ENCODE data around the gene GLB1L3.

The GLB1L3 gene

DNA sequence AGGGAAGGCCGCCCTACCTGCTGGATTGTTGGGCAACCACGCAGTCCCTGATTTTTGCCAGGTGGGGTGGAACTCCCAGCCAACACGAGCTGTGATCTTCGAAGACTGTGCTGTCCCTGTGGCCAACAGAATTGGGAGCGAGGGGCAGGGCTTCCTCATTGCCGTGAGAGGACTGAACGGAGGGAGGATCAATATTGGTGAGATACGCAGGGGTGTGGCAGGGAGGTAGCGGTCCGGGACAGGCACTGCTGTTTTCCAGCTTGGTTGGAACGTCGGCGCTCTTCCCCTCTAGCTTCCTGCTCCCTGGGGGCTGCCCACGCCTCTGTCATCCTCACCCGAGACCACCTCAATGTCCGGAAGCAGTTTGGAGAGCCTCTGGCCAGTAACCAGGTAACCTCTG, 15.2 kb upstream of the GLB1L3 start:
- H3K4me2 ChIP-seq (ENCODE audit: low read depth, low read length, poor library complexity, severe bottlenecking): peak overlapping the region; percentile 73
- no peak overlapping the region for H2AFZ ChIP-seq (ENCODE audit: low read length)
- H3K36me3 ChIP-seq (ENCODE audit: insufficient read depth, low read length): peaks cover 9% of the 10 kb centered on the region; the same call in 1 of the 2 replicates
- peak overlapping the region; percentile 55 for H3K9ac ChIP-seq (ENCODE audit: low read depth, low read length, poor library complexity, severe bottlenecking)
- H3F3A ChIP-seq (ENCODE audit: low read depth): no peaks in the 10 kb centered on the region
- H3K4me3 ChIP-seq (ENCODE audit: low read length, poor library complexity, severe bottlenecking): peak overlapping the region; percentile 50
- TF ChIP-seq, protein P1, sequence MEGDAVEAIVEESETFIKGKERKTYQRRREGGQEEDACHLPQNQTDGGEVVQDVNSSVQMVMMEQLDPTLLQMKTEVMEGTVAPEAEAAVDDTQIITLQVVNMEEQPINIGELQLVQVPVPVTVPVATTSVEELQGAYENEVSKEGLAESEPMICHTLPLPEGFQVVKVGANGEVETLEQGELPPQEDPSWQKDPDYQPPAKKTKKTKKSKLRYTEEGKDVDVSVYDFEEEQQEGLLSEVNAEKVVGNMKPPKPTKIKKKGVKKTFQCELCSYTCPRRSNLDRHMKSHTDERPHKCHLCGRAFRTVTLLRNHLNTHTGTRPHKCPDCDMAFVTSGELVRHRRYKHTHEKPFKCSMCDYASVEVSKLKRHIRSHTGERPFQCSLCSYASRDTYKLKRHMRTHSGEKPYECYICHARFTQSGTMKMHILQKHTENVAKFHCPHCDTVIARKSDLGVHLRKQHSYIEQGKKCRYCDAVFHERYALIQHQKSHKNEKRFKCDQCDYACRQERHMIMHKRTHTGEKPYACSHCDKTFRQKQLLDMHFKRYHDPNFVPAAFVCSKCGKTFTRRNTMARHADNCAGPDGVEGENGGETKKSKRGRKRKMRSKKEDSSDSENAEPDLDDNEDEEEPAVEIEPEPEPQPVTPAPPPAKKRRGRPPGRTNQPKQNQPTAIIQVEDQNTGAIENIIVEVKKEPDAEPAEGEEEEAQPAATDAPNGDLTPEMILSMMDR (conservative IDR thresholded peaks at IDR 0.05; ENCODE audit: low read length): no peak
- no peak for TF ChIP-seq EZH2phosphoT487 (IDR thresholded peaks at IDR 0.05; ENCODE audit: borderline replicate concordance)
- no peaks in the 10 kb centered on the region for H3K9me3 ChIP-seq (ENCODE audit: insufficient read depth, low read depth, low read length)
- no peaks in the 10 kb centered on the region for H3K9me2 ChIP-seq (replicated peaks; ENCODE audit: low read depth, low read length)
- H3K4me1 ChIP-seq (ENCODE audit: insufficient read depth, low read length, poor library complexity, severe bottlenecking): peaks cover 59% of the 10 kb centered on the region
- no peaks in the 10 kb centered on the region for H3K27me3 ChIP-seq (ENCODE audit: insufficient read depth, low read length, poor library complexity, severe bottlenecking)
- no peaks in the 10 kb centered on the region for H4K20me1 ChIP-seq (ENCODE audit: insufficient read depth, low read length, poor library complexity, severe bottlenecking)
- no peaks in the 10 kb centered on the region; the same call in 1 of the 2 replicates for H3K79me2 ChIP-seq (ENCODE audit: insufficient read depth, low read length)

DNA sequence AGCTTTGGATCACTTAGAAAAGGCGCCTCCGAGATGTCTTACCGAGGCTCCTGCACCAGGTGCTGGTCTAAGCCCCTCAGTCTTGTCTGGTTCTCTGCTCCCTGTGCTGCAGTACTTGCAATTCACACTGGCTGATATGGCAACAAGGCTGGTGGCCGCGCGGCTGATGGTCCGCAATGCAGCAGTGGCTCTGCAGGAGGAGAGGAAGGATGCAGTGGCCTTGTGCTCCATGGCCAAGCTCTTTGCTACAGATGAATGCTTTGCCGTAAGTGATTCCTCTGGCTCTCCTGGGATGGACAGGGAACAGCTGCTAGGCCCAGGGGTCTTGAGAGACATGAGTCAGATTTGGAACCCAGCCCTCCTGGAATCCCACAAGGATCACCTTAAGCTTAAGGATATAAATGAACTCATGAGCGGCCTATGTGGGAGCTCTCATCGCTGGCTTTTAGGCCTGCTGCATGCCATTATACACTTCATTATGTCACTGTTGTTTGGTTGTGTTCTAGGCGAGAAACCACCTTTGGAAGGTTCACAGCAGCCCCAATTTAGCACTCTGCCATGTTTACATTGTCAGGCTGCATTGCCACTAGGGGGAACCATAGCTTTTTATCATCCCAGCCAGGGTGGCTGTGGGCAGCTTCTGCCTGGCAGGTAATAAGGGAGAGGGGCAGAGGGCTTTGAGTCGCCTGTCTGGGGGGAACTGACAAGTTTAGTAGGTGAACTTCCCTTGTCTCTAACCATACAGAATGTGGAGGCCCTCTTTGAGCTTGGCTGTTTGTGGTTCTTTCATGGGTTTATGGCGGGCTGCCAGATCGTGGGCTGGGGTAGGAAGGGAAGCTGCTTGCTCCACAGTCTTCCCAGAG, 14.3 kb upstream of the GLB1L3 start:
- Histone ChIP-seq H3K4me3 (ENCODE audit: low read length, poor library complexity, severe bottlenecking) (peak overlapping the region; percentile 10), H3K9ac (ENCODE audit: low read depth, low read length, poor library complexity, severe bottlenecking) (peak overlapping the region; percentile 55), H3K36me3 (ENCODE audit: insufficient read depth, low read length) (peaks cover 9% of the 10 kb centered on the region; the same call in 1 of the 2 replicates), H2AFZ (ENCODE audit: low read length) (no peak overlapping the region), H4K20me1 (ENCODE audit: insufficient read depth, low read length, poor library complexity, severe bottlenecking) (no peaks in the 10 kb centered on the region), H3K9me3 (ENCODE audit: insufficient read depth, low read depth, low read length) (no peaks in the 10 kb centered on the region), H3K9me2 (replicated peaks; ENCODE audit: low read depth, low read length) (no peaks in the 10 kb centered on the region), H3K4me1 (ENCODE audit: insufficient read depth, low read length, poor library complexity, severe bottlenecking) (peaks cover 68% of the 10 kb centered on the region), H3K4me2 (ENCODE audit: low read depth, low read length, poor library complexity, severe bottlenecking) (peak overlapping the region; percentile 73), H3K27me3 (ENCODE audit: insufficient read depth, low read length, poor library complexity, severe bottlenecking) (no peaks in the 10 kb centered on the region), H3K79me2 (ENCODE audit: insufficient read depth, low read length) (no peaks in the 10 kb centered on the region; the same call in 1 of the 2 replicates), H3F3A (ENCODE audit: low read depth) (no peaks in the 10 kb centered on the region)
- TF ChIP-seq, protein P1 (conservative IDR thresholded peaks at IDR 0.05; ENCODE audit: low read length): peak; percentile 80
- no peak for TF ChIP-seq EZH2phosphoT487 (IDR thresholded peaks at IDR 0.05; ENCODE audit: borderline replicate concordance)

DNA sequence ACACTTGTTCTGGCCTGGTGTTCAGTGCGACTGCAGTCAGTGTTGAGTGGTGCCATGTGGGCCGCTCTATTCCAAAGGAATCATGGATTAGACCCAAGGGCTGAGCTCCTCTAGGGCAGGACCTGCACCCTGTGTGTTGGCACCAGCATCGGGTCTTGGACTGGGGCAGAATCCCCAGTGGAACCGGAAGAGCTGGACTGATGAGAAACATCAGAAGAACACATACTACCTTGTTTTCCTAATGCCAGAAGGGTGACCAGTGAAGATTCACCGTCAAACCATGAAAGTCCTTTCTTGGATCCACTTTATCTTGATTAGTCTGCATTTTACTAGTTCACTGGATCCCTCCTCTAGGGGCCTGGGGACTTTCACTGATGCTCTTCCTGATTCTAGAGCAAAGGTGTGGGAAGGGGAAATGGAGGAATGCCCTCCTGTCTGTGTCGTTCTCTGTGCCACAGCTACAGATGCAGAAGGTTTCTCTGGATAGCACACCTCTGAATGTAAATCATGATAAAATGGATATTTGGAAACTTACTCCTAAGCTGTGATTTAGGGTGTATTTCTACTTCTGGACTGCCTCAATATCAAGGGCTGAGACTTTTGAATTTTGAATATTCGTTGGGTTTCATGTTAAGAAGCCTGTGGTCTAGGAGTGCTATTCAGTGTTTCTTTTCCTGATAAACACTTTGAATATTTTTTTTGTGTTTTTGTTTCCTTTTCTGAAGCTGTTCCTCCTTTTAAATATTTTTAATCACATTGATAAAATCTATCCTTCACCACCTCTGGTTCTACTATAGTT, 11.0 kb upstream of the GLB1L3 start:
- Histone ChIP-seq H4K20me1 (ENCODE audit: insufficient read depth, low read length, poor library complexity, severe bottlenecking) (no peaks in the 10 kb centered on the region), H3K27me3 (ENCODE audit: insufficient read depth, low read length, poor library complexity, severe bottlenecking) (no peaks in the 10 kb centered on the region), H3K4me2 (ENCODE audit: low read depth, low read length, poor library complexity, severe bottlenecking) (no peak overlapping the region), H2AFZ (ENCODE audit: low read length) (no peak overlapping the region), H3F3A (ENCODE audit: low read depth) (no peaks in the 10 kb centered on the region), H3K9me3 (ENCODE audit: insufficient read depth, low read depth, low read length) (no peaks in the 10 kb centered on the region), H3K9me2 (replicated peaks; ENCODE audit: low read depth, low read length) (no peaks in the 10 kb centered on the region), H3K36me3 (ENCODE audit: insufficient read depth, low read length) (peaks cover 3% of the 10 kb centered on the region; the same call in 1 of the 2 replicates), H3K9ac (ENCODE audit: low read depth, low read length, poor library complexity, severe bottlenecking) (peak overlapping the region; percentile 25), H3K4me3 (ENCODE audit: low read length, poor library complexity, severe bottlenecking) (no peak overlapping the region), H3K4me1 (ENCODE audit: insufficient read depth, low read length, poor library complexity, severe bottlenecking) (peaks cover 79% of the 10 kb centered on the region), H3K79me2 (ENCODE audit: insufficient read depth, low read length) (0 out of 2 replicates have a peak, but pooled peaks cover 6% of the 10 kb centered on the region)
- no peak for TF ChIP-seq EZH2phosphoT487 (IDR thresholded peaks at IDR 0.05; ENCODE audit: borderline replicate concordance)
- TF ChIP-seq, protein P1 (conservative IDR thresholded peaks at IDR 0.05; ENCODE audit: low read length): no peak
